Body of pancreas (tissue), 4 donors: Measurements from ENCODE around the gene PDE7B. TPM values are rescaled to one million over a fixed set of nuclear protein-coding genes. Genes with fewer than 3 reads are reported as not detected.
A peak's percentile ranks its signal among the peaks of the same experiment; 100 is the strongest.

Experiments
- ATAC-seq: fragments of 150-250 bp; one replicate; pipeline ENCODE4 v1.9.1; 2016
- DNase-seq, 4 donors: peaks; one replicate each; pipeline ENCODE4 v3.0.0-alpha.2; 2019
- H3K27ac ChIP-seq, 4 donors: fragments of 200-600 bp; sonication (generic); 1 replicate in 3 of 4; 2 replicates in 1 of 4; pipeline versions ENCODE4 v1.5.1 to v1.6.1; 2016 to 2019; ENCODE audit warnings: mild to moderate bottlenecking in 1 of 4, mixed read lengths in 1 of 4, moderate library complexity in 1 of 4
- H3K27me3 ChIP-seq, 2 donors: fragments of 200-600 bp; sonication (generic); one replicate each; pipeline ENCODE4 v1.6.0; 2016; ENCODE audit warnings: mild to moderate bottlenecking in 1 of 2
- H3K36me3 ChIP-seq, 2 donors: fragments of 200-600 bp; sonication (generic); replicated peaks in 1 of 2; 2 replicates each; pipeline ENCODE4 v1.5.1; 2016; ENCODE audit warnings: low read depth in 2 of 2; ENCODE audit not compliant: insufficient read depth in 1 of 2
- H3K4me1 ChIP-seq: fragments of 200-600 bp; sonication (generic); one replicate; pipeline ENCODE4 v1.6.0; 2016
- H3K4me3 ChIP-seq, 2 donors: fragments of 200-600 bp; sonication (generic); 1 replicate in 1 of 2; 2 replicates in 1 of 2; pipeline ENCODE4 v1.5.1; 2016 to 2019
- H3K9me3 ChIP-seq, 3 donors: fragments of 200-600 bp; sonication (generic); 1 replicate in 2 of 3; 2 replicates in 1 of 3; pipeline ENCODE4 v1.5.1; 2016
- POLR2A ChIP-seq, 3 donors: fragments of 450-650 bp; IDR thresholded peaks; one replicate each; pipeline ENCODE4 v1.6.1; 2016; ENCODE audit warnings: antibody characterized with exemption in 3 of 3, mild to moderate bottlenecking in 2 of 3
- WGBS, 2 donors: methylation state at CpG; one replicate each; pipeline ENCODE4 v1.1.5; 2017; 5-methylcytosine and 5-hydroxymethylcytosine counted together
- intact Hi-C: fragments of 100-400 bp; cut with DNase I; formaldehyde crosslinking; loops from one replicate; pipeline ENCODE4 v1.15.1; 2023
- total RNA-seq, 2 donors: library from RNA; depleted of rRNA; stranded (reverse); fragments of >200 nt; gene quantifications; one replicate each; pipeline ENCODE4 v1.1.0, GENCODE V29; 2016
- TF ChIP-seq, protein P1 (sequence below), 7 experiments: fragments of 450-650 bp in 4 of 7; fragments of 200-600 bp in 3 of 7; sonication (generic) in 3 of 7; IDR thresholded peaks; one replicate each; pipeline ENCODE4 v1.5.1; 2016 to 2019; ENCODE audit warnings: antibody characterized with exemption in 7 of 7

PDE7B gene
- total RNA-seq, 2 donors from 2014 or later: 1.0 to 2.3 TPM

- intact Hi-C loops: loop anchor here (10.0 kb wide), 1 partner anchor 308 kb away; no protein-coding TSS in a partner anchor
- DNase-seq (no peak), ATAC-seq (no peak)
- Histone ChIP-seq H3K27me3 (no peaks in the 10 kb centered on the region), H3K27ac (no peak overlapping the region), H3K36me3 (no peaks in the 10 kb centered on the region), H3K9me3 (no peaks in the 10 kb centered on the region), H3K4me3 (no peak overlapping the region), H3K4me1 (peaks cover 7% of the 10 kb centered on the region)
- TF ChIP-seq, protein P1, sequence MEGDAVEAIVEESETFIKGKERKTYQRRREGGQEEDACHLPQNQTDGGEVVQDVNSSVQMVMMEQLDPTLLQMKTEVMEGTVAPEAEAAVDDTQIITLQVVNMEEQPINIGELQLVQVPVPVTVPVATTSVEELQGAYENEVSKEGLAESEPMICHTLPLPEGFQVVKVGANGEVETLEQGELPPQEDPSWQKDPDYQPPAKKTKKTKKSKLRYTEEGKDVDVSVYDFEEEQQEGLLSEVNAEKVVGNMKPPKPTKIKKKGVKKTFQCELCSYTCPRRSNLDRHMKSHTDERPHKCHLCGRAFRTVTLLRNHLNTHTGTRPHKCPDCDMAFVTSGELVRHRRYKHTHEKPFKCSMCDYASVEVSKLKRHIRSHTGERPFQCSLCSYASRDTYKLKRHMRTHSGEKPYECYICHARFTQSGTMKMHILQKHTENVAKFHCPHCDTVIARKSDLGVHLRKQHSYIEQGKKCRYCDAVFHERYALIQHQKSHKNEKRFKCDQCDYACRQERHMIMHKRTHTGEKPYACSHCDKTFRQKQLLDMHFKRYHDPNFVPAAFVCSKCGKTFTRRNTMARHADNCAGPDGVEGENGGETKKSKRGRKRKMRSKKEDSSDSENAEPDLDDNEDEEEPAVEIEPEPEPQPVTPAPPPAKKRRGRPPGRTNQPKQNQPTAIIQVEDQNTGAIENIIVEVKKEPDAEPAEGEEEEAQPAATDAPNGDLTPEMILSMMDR (IDR thresholded peaks at IDR 0.05): no peak
- no peak for TF ChIP-seq POLR2A (IDR thresholded peaks at IDR 0.05)
- 76 to 77% methylated on average over 3 of the region's 3 CpGs for WGBS, 2 donors
These were observed 55.0 kb downstream of the PDE7B start for GRCh38 chr6:135906542-135906941.

DNA sequence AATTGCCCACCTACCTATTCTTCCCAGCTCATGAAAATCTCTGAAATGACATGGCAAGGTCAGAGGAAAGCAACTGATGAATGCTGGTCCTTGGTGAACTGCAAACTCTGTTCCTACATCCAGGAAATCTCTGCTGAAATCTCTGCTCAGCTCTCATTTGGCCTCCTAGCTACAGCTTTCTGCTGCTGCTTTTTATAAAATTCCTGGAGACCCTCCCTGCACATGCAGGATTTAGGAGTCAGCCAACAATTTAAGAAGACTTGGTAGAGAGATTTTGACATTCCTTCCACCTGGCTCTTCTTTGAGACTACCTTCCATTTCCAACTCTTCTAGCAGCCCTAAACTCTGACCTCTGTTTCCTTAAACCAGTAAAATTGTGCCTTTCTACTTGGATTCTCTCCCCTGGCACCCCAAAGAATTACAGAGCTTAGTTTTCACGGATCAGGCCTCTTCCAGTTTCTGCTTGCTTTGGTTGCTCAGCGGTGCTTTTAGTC, 55.5 kb downstream of the PDE7B start:
- intact Hi-C loops: loop anchor here (10.0 kb wide), 1 partner anchor 308 kb away; no protein-coding TSS in a partner anchor
- H3K27me3 ChIP-seq: no peaks in the 10 kb centered on the region
- DNase-seq (no peak), ATAC-seq (no peak)
- no peaks in the 10 kb centered on the region for H3K9me3 ChIP-seq
- no peak overlapping the region for H3K4me3 ChIP-seq
- TF ChIP-seq, protein P1 (IDR thresholded peaks at IDR 0.05): no peak
- TF ChIP-seq POLR2A (IDR thresholded peaks at IDR 0.05): no peak
- H3K4me1 ChIP-seq: peaks cover 7% of the 10 kb centered on the region
- H3K36me3 ChIP-seq: no peaks in the 10 kb centered on the region
- H3K27ac ChIP-seq: no peak overlapping the region
- WGBS, 2 donors: 52 to 60% methylated on average over 2 of the region's 2 CpGs

DNA sequence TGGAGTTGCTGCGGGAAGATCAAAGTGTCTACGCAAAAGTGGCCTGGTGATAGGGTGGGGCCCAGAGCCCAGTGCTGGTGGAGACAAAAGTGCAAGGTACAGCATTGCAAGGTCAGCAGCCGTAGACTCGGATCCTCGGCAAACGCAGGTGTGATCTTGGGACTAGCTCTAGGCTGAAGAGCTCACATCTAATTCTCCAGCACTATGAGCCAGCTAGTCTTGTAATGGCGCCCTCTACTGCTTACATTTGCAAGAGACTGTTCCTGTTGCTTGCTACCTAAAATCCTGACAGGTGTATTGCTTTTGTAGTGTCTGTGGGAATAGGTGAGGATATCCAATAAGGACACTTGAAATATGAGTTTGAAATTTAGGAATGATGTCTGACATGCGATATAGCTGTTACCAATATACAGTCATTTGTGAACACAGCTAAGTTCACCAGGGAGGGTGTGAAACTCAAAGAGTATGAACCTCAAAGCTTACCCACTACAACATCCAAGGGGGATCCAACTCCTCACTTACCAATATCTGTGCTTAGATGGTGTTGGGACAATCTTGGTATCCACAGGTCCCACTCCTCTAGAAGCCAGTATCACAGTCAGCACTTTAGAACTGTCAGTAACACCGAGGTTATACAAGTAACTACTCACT, 58.4 kb downstream of the PDE7B start:
- H3K9me3 ChIP-seq: no peaks in the 10 kb centered on the region
- no peak overlapping the region for H3K27ac ChIP-seq
- DNase-seq (peak; percentile 51 to 78 (median 64)), ATAC-seq (peak; percentile 62)
- H3K4me1 ChIP-seq: no peaks in the 10 kb centered on the region
- TF ChIP-seq POLR2A (IDR thresholded peaks at IDR 0.05): no peak
- TF ChIP-seq, protein P1 (IDR thresholded peaks at IDR 0.05): peak; percentile 14 to 68 (median 55)
- no peaks in the 10 kb centered on the region for H3K36me3 ChIP-seq
- no peaks in the 10 kb centered on the region for H3K27me3 ChIP-seq
- WGBS, 2 donors: 40 to 46% methylated on average over 9 of the region's 9 CpGs
- no peak overlapping the region for H3K4me3 ChIP-seq
- intact Hi-C loops: loop anchor here (10.0 kb wide), 1 partner anchor 305 kb away; no protein-coding TSS in a partner anchor

DNA sequence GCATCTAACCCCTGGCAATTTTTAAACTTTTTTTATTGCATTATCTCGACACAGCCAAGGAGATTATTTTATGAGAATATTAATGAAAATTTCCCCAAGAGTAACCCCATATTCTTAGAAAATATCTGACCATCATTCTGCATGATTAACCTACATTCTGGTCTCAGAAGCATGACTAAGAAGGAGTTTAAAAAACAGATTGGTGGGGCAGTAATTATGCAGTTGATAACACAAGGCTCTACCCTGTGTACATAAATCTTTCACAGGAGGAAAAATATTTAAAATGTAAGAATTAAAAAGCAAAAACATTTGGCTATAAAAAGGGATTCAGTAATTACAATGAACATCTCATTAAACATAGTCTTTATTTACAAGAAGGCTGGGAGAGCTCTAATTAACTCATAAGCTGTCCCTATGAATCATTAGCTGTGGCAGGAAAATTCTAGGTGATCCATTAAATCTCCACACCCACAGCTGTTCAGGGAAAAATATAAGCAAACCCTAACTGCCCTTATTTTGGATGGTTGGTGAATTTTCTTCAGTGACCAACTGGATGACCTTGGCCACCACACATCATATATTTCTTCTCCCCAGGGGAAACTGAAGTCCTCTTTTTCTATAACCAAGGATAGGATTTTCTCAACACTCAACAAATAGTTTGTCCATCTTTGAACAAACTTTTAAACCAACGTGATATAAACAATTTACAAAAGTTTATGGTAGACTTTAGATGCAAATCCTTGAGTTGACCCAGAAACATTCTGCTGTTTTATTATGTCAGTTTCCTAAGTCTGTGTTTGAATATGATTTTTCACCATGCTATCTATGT, 59.5 kb downstream of the PDE7B start:
- no peak for ATAC-seq
- no peak for DNase-seq
- no peak overlapping the region for H3K4me3 ChIP-seq
- H3K9me3 ChIP-seq: no peaks in the 10 kb centered on the region
- H3K27ac ChIP-seq: no peak overlapping the region
- H3K36me3 ChIP-seq: no peaks in the 10 kb centered on the region
- no peak for TF ChIP-seq POLR2A (IDR thresholded peaks at IDR 0.05)
- TF ChIP-seq, protein P1 (IDR thresholded peaks at IDR 0.05): no peak
- WGBS, 2 donors: 34 to 51% methylated on average over 2 of the region's 2 CpGs
- no peaks in the 10 kb centered on the region for H3K27me3 ChIP-seq
- intact Hi-C loops: no loop called here
- H3K4me1 ChIP-seq: no peaks in the 10 kb centered on the region
